HG03039 (cell line): ENCODE measurements around the gene IL23A.
"Not testable (repeated sequence)": the region's sequence is repeated elsewhere in the genome, so short reads cannot be mapped to it uniquely, and the experiment has no call there.

Experiments
- ATAC-seq: cut with Tn5 transposase; IDR thresholded peaks from one replicate; pipeline ENCODE4 v1.9.1; 2021; ENCODE audit warnings: mild to moderate bottlenecking, moderate library complexity; ENCODE audit not compliant: unreplicated experiment

Gene IL23A

GRCh38 chr12:56338308-56339157 is at the start of gene IL23A:
Gene IL23A (plus strand): TSS chr12:56338884. CDS start chr12:56339045, 161 bp downstream.
- ATAC-seq, result no peak

GRCh38 chr12:56293795-56294194 is 44.9 kb upstream of the IL23A start:
- ATAC-seq, result no peak

DNA sequence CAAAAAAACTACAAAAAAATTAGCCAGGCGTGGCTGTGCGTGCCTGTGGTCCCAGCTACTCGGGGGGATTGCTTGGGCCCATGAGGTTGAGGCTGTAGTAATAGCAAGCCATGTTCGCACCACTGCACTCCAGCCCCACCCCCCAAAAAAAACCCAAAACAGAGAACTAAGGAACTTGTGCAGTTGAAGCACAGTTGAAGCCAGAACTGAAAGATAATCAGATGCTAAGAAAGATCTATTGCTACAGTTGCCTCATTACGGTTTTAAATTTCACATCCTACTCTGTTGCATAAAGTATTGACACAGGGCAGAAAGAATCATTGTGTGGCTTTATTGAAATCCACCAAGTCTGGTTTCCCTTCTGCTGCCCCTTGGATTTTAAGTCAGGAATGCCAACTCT is 42.4 kb upstream of the IL23A start:
- ATAC-seq, result no peak

DNA sequence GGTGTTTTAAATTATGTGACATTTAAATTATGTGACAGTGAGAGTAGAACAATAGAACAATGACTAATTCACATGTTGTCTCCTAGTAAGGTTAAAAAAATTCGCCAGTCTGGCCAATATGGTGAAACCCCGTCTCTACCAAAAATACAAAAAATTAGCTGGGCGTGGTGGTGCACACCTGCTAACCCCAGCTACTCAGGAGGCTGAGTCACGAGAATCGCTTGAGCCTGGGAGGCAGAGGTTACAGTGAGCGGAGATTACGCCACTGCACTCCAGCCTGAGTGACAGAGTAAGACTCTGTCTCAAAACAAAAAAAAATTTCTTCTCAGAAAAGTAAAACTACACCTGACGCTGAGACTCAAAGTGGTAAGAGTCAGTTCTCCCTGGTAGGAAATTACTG is 41.3 kb upstream of the IL23A start:
- ATAC-seq, result no peak

- no peak for ATAC-seq
These were observed 39.9 kb upstream of the IL23A start for GRCh38 chr12:56298828-56299227.

GRCh38 chr12:56299308-56299852 is 39.3 kb upstream of the IL23A start:
- ATAC-seq, result peak; percentile 2

DNA sequence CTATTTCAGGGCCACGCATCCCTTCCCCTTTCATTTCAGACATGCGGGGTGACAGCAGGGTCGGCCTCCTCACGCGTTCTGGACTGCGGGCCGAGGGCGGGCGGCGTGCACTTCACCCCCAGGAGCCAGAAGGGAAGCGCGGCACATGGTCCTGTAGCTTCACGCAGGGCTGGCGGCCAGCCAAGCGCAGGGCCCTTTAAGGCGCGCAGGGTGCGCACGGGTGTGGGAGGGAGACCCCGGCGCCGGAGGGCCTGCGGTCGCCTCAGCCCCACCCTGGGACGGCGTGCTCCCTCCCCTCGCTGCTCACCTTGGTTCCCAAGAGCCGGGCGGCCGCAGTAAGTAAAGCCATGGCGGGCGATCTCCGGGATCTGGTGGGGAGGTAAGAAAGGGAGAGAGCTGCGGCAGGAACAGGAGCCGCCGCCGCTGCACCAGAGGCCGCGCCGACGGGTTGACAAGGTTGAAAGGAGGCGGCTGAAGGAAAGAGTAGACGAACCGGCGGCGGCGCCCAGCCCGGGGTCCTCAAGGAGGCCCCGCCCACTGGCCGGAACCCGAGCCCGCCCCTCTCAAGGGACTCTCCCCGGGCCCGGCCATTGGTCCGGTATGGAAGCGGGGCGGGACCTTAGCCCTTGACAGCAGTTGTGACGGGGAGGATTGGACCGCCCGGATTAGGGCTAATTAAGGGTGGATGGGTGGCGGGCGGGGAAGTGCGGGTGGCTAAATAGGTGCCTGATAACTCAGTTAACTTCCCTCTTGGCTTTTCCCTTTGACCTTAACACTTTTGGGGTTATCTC is 38.6 kb upstream of the IL23A start, which contains the start of gene CS:
TSS of gene CS (minus strand) at position 478 of the 791 bp plus-strand sequence. CDS start at position 349, 129 bp downstream.
- peak; percentile 94 for ATAC-seq

GRCh38 chr12:56300644-56301464 is 37.8 kb upstream of the IL23A start:
- ATAC-seq, result no peak

DNA sequence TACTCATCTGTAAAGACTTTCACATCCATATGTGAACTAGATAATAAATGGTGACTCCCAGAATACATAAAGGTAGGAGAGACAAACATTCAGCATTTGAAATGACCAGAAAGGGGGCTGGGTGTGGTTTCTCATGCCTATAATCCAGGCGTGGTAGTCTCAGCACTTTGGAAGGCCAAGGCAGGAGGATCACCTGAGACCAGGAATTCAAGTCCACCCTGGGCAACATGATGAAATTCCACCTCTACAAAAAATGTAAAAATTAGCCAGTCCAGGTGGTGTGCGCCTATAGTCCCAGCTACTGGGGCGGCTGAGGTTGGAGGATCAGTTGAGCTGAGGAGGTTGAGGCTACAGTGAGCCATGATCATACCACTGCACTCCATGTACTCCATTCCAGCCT is 34.4 kb upstream of the IL23A start:
- no peak for ATAC-seq

- ATAC-seq, result no peak
These were observed 33.7 kb upstream of the IL23A start for GRCh38 chr12:56304872-56305590.

GRCh38 chr12:56307221-56307965 is 31.3 kb upstream of the IL23A start:
- ATAC-seq, result no peak

GRCh38 chr12:56308714-56309113 is 30.0 kb upstream of the IL23A start:
- no peak for ATAC-seq

- ATAC-seq, result no peak
These were observed 27.7 kb upstream of the IL23A start for GRCh38 chr12:56311003-56311402.

- no peak for ATAC-seq
These were observed 23.4 kb upstream of the IL23A start for GRCh38 chr12:56315249-56315621.

DNA sequence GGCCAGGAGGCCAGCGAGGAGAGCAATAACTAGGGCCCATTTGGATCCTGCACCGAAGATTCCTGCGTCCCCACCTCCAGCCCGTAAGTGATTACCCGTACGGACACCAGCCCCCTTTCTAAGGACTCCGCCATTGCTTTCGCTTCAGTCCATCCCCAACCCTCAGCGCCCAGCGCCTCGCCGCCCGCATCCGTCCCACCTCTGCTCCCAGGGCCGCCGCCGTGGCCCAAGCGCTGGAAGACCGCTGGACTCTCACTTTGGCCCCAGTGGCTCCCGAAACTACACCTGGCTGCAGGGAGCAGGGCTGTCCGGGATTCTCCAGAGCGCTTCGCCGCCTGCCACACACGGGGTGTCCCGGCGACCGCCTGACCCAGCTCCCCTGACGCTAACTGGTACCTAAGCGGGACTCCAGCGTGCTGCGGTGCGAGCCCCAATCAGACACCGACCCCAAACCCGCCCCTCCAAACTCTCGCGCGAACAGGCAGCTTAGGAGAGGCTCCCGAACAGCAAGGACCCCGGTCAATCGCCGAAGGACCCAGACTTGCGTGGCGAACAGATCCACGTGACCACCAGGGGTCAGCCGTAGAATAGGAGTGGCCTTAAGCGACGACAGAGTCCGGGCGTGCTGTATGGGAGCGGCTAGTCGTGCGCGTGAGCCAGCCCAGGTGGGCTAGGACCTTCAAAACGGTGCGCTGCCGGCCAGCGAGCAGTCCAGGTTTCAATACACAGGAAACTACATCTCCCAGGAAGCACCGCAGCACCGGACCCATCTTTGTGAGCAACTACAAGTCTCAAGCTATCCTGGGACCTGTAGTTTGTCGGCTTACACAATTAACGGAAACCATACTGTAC is 22.8 kb upstream of the IL23A start, which contains the start of gene CNPY2:
TSS of gene CNPY2 (minus strand) at position 367 of the 852 bp plus-strand sequence. CDS start 771 bp downstream, outside the sequence.
- ATAC-seq, result peak; percentile 80

- ATAC-seq, result no peak
These were observed 21.0 kb upstream of the IL23A start for GRCh38 chr12:56317675-56318074.

DNA sequence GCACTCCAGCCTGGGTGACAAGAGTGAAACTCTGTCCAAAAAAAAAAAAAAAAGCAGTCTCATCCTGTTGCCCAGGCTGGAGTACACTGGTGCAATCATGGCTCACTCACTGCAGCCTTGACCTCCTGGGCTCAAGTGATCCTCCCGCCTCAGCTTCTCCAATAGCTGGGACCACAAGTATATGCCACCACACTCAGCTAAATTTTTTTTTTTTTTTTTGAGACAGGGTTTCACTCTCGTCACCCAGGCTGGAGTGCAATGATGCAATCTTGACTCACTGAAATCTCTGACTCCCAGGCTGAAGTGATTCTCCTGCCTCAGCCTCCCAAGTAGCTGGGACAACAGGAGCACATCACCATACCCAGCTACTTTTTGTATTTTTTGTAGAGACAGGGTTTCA is 17.7 kb upstream of the IL23A start:
- no peak for ATAC-seq

- not testable (repeated sequence) for ATAC-seq
These were observed 17.1 kb upstream of the IL23A start for GRCh38 chr12:56321610-56322009.
